OCI-LY1 (cell line): ENCODE measurements around the gene CDC37.

Experiments
- H2AFZ ChIP-seq: fragments of 200-600 bp; sonication (generic), shearing (Covaris generic); 2 replicates; pipeline ENCODE4 v1.6.0; 2014; ENCODE audit warnings: antibody characterized with exemption, mild to moderate bottlenecking, low read length
- H3F3A ChIP-seq: fragments of 200-600 bp; sonication (generic), shearing (Covaris generic); 2 replicates; pipeline ENCODE4 v1.6.0; 2014; ENCODE audit warnings: mild to moderate bottlenecking, antibody characterized with exemption, low read length, moderate library complexity; ENCODE audit not compliant: insufficient read depth
- H3K27ac ChIP-seq: fragments of 200-600 bp; sonication (generic); 2 replicates; pipeline ENCODE4 v1.5.1; 2014; ENCODE audit warnings: low read length, mixed run types, mild to moderate bottlenecking, low read depth; ENCODE audit not compliant: poor library complexity, severe bottlenecking
- H3K27me3 ChIP-seq: fragments of 200-600 bp; sonication (generic); 2 replicates; pipeline ENCODE4 v1.6.0; 2014; ENCODE audit warnings: antibody characterized with exemption, mild to moderate bottlenecking, low read length, moderate library complexity; ENCODE audit not compliant: insufficient read depth
- H3K36me3 ChIP-seq: fragments of 200-600 bp; sonication (generic); 2 replicates; pipeline ENCODE4 v1.6.1; 2014; ENCODE audit warnings: mild to moderate bottlenecking, antibody characterized with exemption, low read length, moderate library complexity, mixed read lengths; ENCODE audit not compliant: insufficient read depth
- H3K4me1 ChIP-seq: fragments of 200-600 bp; sonication (generic); 2 replicates; pipeline ENCODE4 v1.5.1; 2014; ENCODE audit warnings: mild to moderate bottlenecking, low read length, moderate library complexity; ENCODE audit not compliant: insufficient read depth, severe bottlenecking
- H3K4me2 ChIP-seq: fragments of 200-600 bp; sonication (generic), shearing (Covaris generic); 2 replicates; pipeline ENCODE4 v1.6.1; 2014; ENCODE audit warnings: low read length
- H3K4me3 ChIP-seq: fragments of 200-600 bp; sonication (generic); 2 replicates; pipeline ENCODE4 v1.5.1; 2014; ENCODE audit warnings: low read length, low read depth, mild to moderate bottlenecking, mixed read lengths; ENCODE audit not compliant: poor library complexity, severe bottlenecking
- H3K79me2 ChIP-seq: fragments of 200-600 bp; shearing (Covaris generic); 2 replicates; pipeline ENCODE4 v1.6.1; 2016; ENCODE audit warnings: mixed run types, low read length, mixed read lengths; ENCODE audit not compliant: insufficient read depth
- H3K9ac ChIP-seq: fragments of 200-600 bp; sonication (generic), shearing (Covaris generic); 2 replicates; pipeline ENCODE4 v1.6.1; 2014; ENCODE audit warnings: mild to moderate bottlenecking, low read length, mixed read lengths
- H3K9me2 ChIP-seq: fragments of 200-600 bp; sonication (generic), shearing (Covaris generic); 2 replicates; pipeline ENCODE4 v1.6.1; 2014; ENCODE audit warnings: low read depth, mild to moderate bottlenecking, low read length, mixed read lengths
- H3K9me3 ChIP-seq: fragments of 200-600 bp; shearing (Covaris generic); 2 replicates; pipeline ENCODE4 v1.6.1; 2014; ENCODE audit warnings: low read length, mixed read lengths
- H4K20me1 ChIP-seq: fragments of 200-600 bp; sonication (generic), shearing (Covaris generic); 2 replicates; pipeline ENCODE4 v1.6.0; 2016; ENCODE audit warnings: mild to moderate bottlenecking, low read length; ENCODE audit not compliant: insufficient read depth
- EZH2 ChIP-seq: fragments of 200-600 bp; sonication (generic), shearing (Covaris generic); IDR thresholded peaks from 2 replicates; pipeline ENCODE4 v1.8.0; 2017; ENCODE audit warnings: borderline replicate concordance, mixed run types, mild to moderate bottlenecking, antibody characterized with exemption, low read length, moderate library complexity, mixed read lengths
- TF ChIP-seq, protein P1 (sequence below): fragments of 200-600 bp; sonication (generic), shearing (Covaris generic); IDR thresholded peaks from 2 replicates; pipeline ENCODE4 v1.5.1; 2017; ENCODE audit warnings: mild to moderate bottlenecking, antibody characterized with exemption, low read length, moderate library complexity, mixed read lengths

The CDC37 gene

DNA sequence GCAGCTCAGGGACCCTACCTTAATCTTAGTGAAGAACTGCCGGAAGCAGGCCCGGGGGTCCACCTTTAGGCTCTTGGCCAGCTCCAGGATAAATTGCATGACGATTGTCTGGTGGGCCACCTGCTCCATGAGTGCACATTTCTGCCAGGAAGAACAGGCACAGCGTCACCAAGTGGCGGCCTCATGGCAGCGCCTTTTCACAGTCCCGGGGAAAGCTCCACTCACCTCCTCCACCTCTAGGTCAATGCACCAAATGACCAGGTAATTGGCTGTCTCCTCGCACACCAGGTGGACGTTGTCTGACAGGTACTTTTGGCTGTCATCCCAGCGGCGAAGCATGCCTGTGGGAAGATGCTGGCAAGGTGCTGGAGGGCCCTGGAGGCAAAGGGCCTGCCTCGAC, 8.3 kb downstream of the CDC37 start:
- peaks cover 18% of the 10 kb centered on the region for H3K4me1 ChIP-seq
- H3K27me3 ChIP-seq, result no peaks in the 10 kb centered on the region
- no peak overlapping the region for H3K27ac ChIP-seq
- H3K79me2 ChIP-seq, result 0 out of 2 replicates have a peak, but pooled peaks cover 1% of the 10 kb centered on the region
- H3F3A ChIP-seq, result no peaks in the 10 kb centered on the region
- no peak overlapping the region for H2AFZ ChIP-seq
- no peaks in the 10 kb centered on the region for H3K9me2 ChIP-seq
- H3K36me3 ChIP-seq, result peaks cover 63% of the 10 kb centered on the region
- no peak overlapping the region for H3K9ac ChIP-seq
- H3K9me3 ChIP-seq, result no peaks in the 10 kb centered on the region
- H3K4me3 ChIP-seq, result no peak overlapping the region
- no peaks in the 10 kb centered on the region for H4K20me1 ChIP-seq
- no peak overlapping the region for H3K4me2 ChIP-seq
- TF ChIP-seq EZH2, result no peak
- TF ChIP-seq, protein P1, sequence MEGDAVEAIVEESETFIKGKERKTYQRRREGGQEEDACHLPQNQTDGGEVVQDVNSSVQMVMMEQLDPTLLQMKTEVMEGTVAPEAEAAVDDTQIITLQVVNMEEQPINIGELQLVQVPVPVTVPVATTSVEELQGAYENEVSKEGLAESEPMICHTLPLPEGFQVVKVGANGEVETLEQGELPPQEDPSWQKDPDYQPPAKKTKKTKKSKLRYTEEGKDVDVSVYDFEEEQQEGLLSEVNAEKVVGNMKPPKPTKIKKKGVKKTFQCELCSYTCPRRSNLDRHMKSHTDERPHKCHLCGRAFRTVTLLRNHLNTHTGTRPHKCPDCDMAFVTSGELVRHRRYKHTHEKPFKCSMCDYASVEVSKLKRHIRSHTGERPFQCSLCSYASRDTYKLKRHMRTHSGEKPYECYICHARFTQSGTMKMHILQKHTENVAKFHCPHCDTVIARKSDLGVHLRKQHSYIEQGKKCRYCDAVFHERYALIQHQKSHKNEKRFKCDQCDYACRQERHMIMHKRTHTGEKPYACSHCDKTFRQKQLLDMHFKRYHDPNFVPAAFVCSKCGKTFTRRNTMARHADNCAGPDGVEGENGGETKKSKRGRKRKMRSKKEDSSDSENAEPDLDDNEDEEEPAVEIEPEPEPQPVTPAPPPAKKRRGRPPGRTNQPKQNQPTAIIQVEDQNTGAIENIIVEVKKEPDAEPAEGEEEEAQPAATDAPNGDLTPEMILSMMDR, result no peak

DNA sequence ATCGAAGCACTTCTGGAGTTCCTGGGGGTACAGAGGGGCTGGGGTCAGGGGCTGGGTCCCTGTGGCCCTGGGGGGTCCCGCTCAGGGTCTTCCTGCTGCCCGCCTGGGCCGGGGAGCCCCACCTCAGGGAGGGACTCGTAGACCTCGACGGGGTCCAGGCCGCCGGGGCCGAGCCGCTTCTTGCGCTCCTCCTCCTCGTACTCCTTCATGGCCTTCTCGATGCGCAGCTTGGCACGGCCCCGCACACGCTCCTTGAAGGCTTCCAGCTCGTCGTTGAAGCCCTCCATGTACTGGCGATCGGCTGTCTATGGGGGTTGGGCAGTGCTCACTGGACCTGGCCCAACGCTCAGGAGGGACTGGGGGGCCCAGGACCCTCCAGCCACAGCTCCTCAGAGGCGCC, 10.2 kb downstream of the CDC37 start:
- TF ChIP-seq, protein P1, result no peak
- TF ChIP-seq EZH2, result no peak
- H3K4me2 ChIP-seq, result no peak overlapping the region
- no peaks in the 10 kb centered on the region for H3K9me3 ChIP-seq
- no peaks in the 10 kb centered on the region for H3K27me3 ChIP-seq
- no peaks in the 10 kb centered on the region for H3K9me2 ChIP-seq
- H3K27ac ChIP-seq, result no peak overlapping the region
- H2AFZ ChIP-seq, result no peak overlapping the region
- no peak overlapping the region for H3K9ac ChIP-seq
- H3K36me3 ChIP-seq, result peaks cover 53% of the 10 kb centered on the region
- H4K20me1 ChIP-seq, result no peaks in the 10 kb centered on the region
- no peak overlapping the region for H3K4me3 ChIP-seq
- H3K79me2 ChIP-seq, result no peaks in the 10 kb centered on the region
- H3F3A ChIP-seq, result no peaks in the 10 kb centered on the region
- H3K4me1 ChIP-seq, result peaks cover 2% of the 10 kb centered on the region

DNA sequence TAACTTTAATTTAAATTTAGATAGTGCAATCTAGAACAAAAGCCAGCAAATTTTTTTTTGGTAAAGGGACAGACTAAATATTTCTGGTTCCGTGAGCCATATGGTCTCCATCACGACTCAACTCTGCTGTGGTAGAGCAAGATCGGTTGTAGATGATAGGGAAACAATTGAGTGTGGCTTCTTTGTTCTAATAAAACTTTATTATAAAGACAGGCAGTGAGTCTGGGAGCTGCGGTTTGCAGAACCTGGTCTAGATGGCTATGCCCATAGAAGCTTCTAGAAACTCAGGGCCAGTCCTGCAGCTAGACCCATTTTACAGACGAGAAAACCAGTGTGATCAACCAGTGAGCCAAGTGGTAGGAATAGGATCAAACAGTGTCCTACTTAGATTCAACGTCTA, 11.2 kb downstream of the CDC37 start:
- TF ChIP-seq, protein P1, result no peak
- TF ChIP-seq EZH2, result no peak
- Histone ChIP-seq H3K4me2 (no peak overlapping the region), H3K36me3 (peaks cover 49% of the 10 kb centered on the region)

More for the DNA sequence above, 11.2 kb downstream of the CDC37 start:
- H3K4me1 ChIP-seq, result peaks cover 2% of the 10 kb centered on the region
- H3K79me2 ChIP-seq, result no peaks in the 10 kb centered on the region
- H4K20me1 ChIP-seq, result no peaks in the 10 kb centered on the region
- H3K4me3 ChIP-seq, result no peak overlapping the region
- H3F3A ChIP-seq, result no peaks in the 10 kb centered on the region
- H3K9ac ChIP-seq, result no peak overlapping the region
- H3K9me3 ChIP-seq, result no peaks in the 10 kb centered on the region
- no peak overlapping the region for H2AFZ ChIP-seq
- no peaks in the 10 kb centered on the region for H3K27me3 ChIP-seq
- H3K27ac ChIP-seq, result no peak overlapping the region
- H3K9me2 ChIP-seq, result no peaks in the 10 kb centered on the region
